ENCODE data around the gene FHIT.

GRCh38 chr3:61269435-61269834, 18.2 kb upstream of the FHIT start:
- TF ChIP-seq POLR2A (IDR thresholded peaks at IDR 0.05) (no peak), CTCF (IDR thresholded peaks at IDR 0.05) (no peak)
